Fibroblast of skin of right quadriceps (primary cell): ENCODE measurements around the gene GALNT13.

Experiments used
- DNase-seq: peaks from one replicate; pipeline ENCODE4 v3.0.0-alpha.2; 2013

GALNT13 gene

GRCh38 chr2:153871231-153872221 lies at the start of gene GALNT13:
TSS of gene GALNT13 (plus strand) at chr2:153871922.
- peak; percentile 43 for DNase-seq

- no peak for DNase-seq
Measured at GRCh38 chr2:153823880-153824279, 47.8 kb upstream of the GALNT13 start.

GRCh38 chr2:153828335-153828734 lies 43.4 kb upstream of the GALNT13 start:
- DNase-seq = no peak

GRCh38 chr2:153834662-153835061 lies 37.1 kb upstream of the GALNT13 start:
- DNase-seq = no peak

GRCh38 chr2:153858250-153858649 lies 13.5 kb upstream of the GALNT13 start:
- DNase-seq = no peak

- no peak for DNase-seq
Measured at GRCh38 chr2:153864022-153864421, 7.7 kb upstream of the GALNT13 start.

GRCh38 chr2:153866595-153866994 lies 5.1 kb upstream of the GALNT13 start:
- no peak for DNase-seq

- DNase-seq = no peak
Measured at GRCh38 chr2:153870308-153870707, 1.4 kb upstream of the GALNT13 start.

- DNase-seq = no peak
Measured at GRCh38 chr2:153872311-153873051, 759 bp downstream of the GALNT13 start.

GRCh38 chr2:153873052-153874048 lies 1.6 kb downstream of the GALNT13 start:
- DNase-seq = no peak

GRCh38 chr2:153875801-153876466 lies 4.2 kb downstream of the GALNT13 start:
- no peak for DNase-seq

- no peak for DNase-seq
Measured at GRCh38 chr2:153880926-153881325, 9.2 kb downstream of the GALNT13 start.

GRCh38 chr2:153886833-153887232 lies 15.1 kb downstream of the GALNT13 start:
- no peak for DNase-seq

- DNase-seq = no peak
Measured at GRCh38 chr2:153890576-153890975, 18.9 kb downstream of the GALNT13 start.

GRCh38 chr2:153891051-153891450 lies 19.3 kb downstream of the GALNT13 start:
- no peak for DNase-seq

- DNase-seq = no peak
Measured at GRCh38 chr2:153912798-153913396, 41.2 kb downstream of the GALNT13 start.

GRCh38 chr2:153917570-153917969 lies 45.8 kb downstream of the GALNT13 start:
- DNase-seq = no peak

- DNase-seq = no peak
Measured at GRCh38 chr2:153935511-153935910, 63.8 kb downstream of the GALNT13 start.

GRCh38 chr2:153939124-153939796 lies 67.5 kb downstream of the GALNT13 start:
- no peak for DNase-seq

GRCh38 chr2:153940511-153940910 lies 68.8 kb downstream of the GALNT13 start:
- peak; percentile 14 for DNase-seq

- DNase-seq = no peak
Measured at GRCh38 chr2:153944800-153945199, 73.1 kb downstream of the GALNT13 start.
